Gastroesophageal sphincter (tissue), 3 donors: Measurements from ENCODE around the gene ACSL5.

ENCODE experiments used
- CTCF ChIP-seq, 4 experiments: fragments of 200-600 bp in 2 of 4; fragments of 450-650 bp in 2 of 4; sonication (generic) in 1 of 4; IDR thresholded peaks; one replicate each; pipeline ENCODE4 v1.5.1; 2017 to 2019; ENCODE audit warnings: antibody characterized with exemption in 4 of 4, mild to moderate bottlenecking in 2 of 4, moderate library complexity in 2 of 4
- EP300 ChIP-seq: sonication (generic); formaldehyde crosslinking; IDR thresholded peaks from one replicate; pipeline ENCODE4 v1.6.1; 2017; ENCODE audit warnings: antibody characterized with exemption, mild to moderate bottlenecking
- POLR2A ChIP-seq, 2 donors: fragments of 450-650 bp; IDR thresholded peaks; one replicate each; pipeline ENCODE4 v1.6.1; 2017; ENCODE audit warnings: antibody characterized with exemption in 2 of 2, mild to moderate bottlenecking in 2 of 2, moderate library complexity in 1 of 2
- POLR2AphosphoS5 ChIP-seq: sonication (generic); formaldehyde crosslinking; IDR thresholded peaks from one replicate; pipeline ENCODE4 v1.6.1; 2017; ENCODE audit warnings: antibody characterized with exemption

GRCh38 chr10:112375721-112376395 lies 1.9 kb downstream of the ACSL5 start:
- no peak for TF ChIP-seq CTCF (IDR thresholded peaks at IDR 0.05)
- TF ChIP-seq POLR2A (IDR thresholded peaks at IDR 0.05), result no peak
- TF ChIP-seq EP300, result no peak
- no peak for TF ChIP-seq POLR2AphosphoS5
